GM21423 (cell line): Measurements from ENCODE around the gene MLF2.
A peak's percentile ranks its signal among the peaks of the same experiment; 100 is the strongest.
"Not testable (repeated sequence)": the region's sequence is repeated elsewhere in the genome, so short reads cannot be mapped to it uniquely, and the experiment has no call there.

Experiments
- ATAC-seq: cut with Tn5 transposase; IDR thresholded peaks from one replicate; pipeline ENCODE4 v1.9.1; 2021; ENCODE audit warnings: mild to moderate bottlenecking, moderate library complexity; ENCODE audit not compliant: unreplicated experiment

MLF2 gene

GRCh38 chr12:6765634-6766581 is 13.0 kb upstream of the MLF2 start, which contains the start of gene PTMS:
Gene PTMS, plus strand, starts transcription at chr12:6766363. Its CDS starts 343 bp downstream, at chr12:6766706.
- no peak for ATAC-seq

GRCh38 chr12:6765048-6765633 is 12.2 kb upstream of the MLF2 start:
- ATAC-seq: no peak

- ATAC-seq: peak; percentile 79
Measured at GRCh38 chr12:6764011-6764828, 11.3 kb upstream of the MLF2 start.

GRCh38 chr12:6763380-6763779 is 10.4 kb upstream of the MLF2 start:
- no peak for ATAC-seq

GRCh38 chr12:6759741-6760140 is 6.8 kb upstream of the MLF2 start:
- ATAC-seq: no peak

- ATAC-seq: no peak
Measured at GRCh38 chr12:6758506-6759095, 5.7 kb upstream of the MLF2 start.

- ATAC-seq: no peak
Measured at GRCh38 chr12:6757028-6757690, 4.2 kb upstream of the MLF2 start.

GRCh38 chr12:6754411-6754810 is 1.5 kb upstream of the MLF2 start:
- no peak for ATAC-seq

GRCh38 chr12:6753772-6754356 is 923 bp upstream of the MLF2 start:
- no peak for ATAC-seq

GRCh38 chr12:6752167-6752920 is 597 bp downstream of the MLF2 start:
- no peak for ATAC-seq

GRCh38 chr12:6751767-6752166 is 1.2 kb downstream of the MLF2 start:
- no peak for ATAC-seq

GRCh38 chr12:6750506-6750905 is 2.4 kb downstream of the MLF2 start:
- no peak for ATAC-seq

- no peak for ATAC-seq
Measured at GRCh38 chr12:6748761-6749160, 4.2 kb downstream of the MLF2 start.

- no peak for ATAC-seq
Measured at GRCh38 chr12:6747216-6747615, 5.7 kb downstream of the MLF2 start.

- ATAC-seq: peak; percentile 59
Measured at GRCh38 chr12:6745741-6746525, 7.0 kb downstream of the MLF2 start.

- not testable (repeated sequence) for ATAC-seq
Measured at GRCh38 chr12:6743300-6743699, 9.6 kb downstream of the MLF2 start.

- ATAC-seq: no peak
Measured at GRCh38 chr12:6742834-6743233, 10.1 kb downstream of the MLF2 start.

- ATAC-seq: not testable (repeated sequence)
Measured at GRCh38 chr12:6742080-6742479, 10.9 kb downstream of the MLF2 start.

- no peak for ATAC-seq
Measured at GRCh38 chr12:6736754-6737153, 16.2 kb downstream of the MLF2 start.
